ENCODE results near the gene D2HGDH.

DNA sequence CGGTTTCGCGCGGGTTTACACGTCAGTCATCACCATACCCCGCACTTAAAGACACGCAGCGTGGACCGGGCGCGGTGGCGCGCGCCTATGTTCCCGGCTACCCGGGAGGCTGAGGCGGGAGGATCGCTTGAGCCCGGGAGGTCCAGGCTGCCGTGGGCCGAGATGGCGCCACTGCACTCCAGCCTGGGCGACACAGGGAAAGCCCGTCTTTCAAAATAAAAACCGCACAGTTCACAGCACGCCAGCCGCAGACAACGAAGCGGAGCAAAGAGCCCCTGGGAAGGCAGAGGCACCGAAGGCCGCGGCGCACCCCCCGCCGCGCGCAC, 48.1 kb upstream of the D2HGDH start:
- TF ChIP-seq, protein P1, sequence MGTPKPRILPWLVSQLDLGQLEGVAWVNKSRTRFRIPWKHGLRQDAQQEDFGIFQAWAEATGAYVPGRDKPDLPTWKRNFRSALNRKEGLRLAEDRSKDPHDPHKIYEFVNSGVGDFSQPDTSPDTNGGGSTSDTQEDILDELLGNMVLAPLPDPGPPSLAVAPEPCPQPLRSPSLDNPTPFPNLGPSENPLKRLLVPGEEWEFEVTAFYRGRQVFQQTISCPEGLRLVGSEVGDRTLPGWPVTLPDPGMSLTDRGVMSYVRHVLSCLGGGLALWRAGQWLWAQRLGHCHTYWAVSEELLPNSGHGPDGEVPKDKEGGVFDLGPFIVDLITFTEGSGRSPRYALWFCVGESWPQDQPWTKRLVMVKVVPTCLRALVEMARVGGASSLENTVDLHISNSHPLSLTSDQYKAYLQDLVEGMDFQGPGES (IDR thresholded peaks at IDR 0.05), result no peak
- no peak for TF ChIP-seq BHLHE40 (IDR thresholded peaks at IDR 0.05; ENCODE audit: borderline replicate concordance in 1 of 2, low read depth in 2 of 2, low read length in 1 of 2)
- TF ChIP-seq RFX5 (IDR thresholded peaks at IDR 0.05; ENCODE audit: low read depth, low read length), result no peak
- TF ChIP-seq EGR1 (IDR thresholded peaks at IDR 0.05; ENCODE audit: borderline replicate concordance in 1 of 2, low read depth in 2 of 2, low read length in 2 of 2), result no peak
- TF ChIP-seq, protein P2, sequence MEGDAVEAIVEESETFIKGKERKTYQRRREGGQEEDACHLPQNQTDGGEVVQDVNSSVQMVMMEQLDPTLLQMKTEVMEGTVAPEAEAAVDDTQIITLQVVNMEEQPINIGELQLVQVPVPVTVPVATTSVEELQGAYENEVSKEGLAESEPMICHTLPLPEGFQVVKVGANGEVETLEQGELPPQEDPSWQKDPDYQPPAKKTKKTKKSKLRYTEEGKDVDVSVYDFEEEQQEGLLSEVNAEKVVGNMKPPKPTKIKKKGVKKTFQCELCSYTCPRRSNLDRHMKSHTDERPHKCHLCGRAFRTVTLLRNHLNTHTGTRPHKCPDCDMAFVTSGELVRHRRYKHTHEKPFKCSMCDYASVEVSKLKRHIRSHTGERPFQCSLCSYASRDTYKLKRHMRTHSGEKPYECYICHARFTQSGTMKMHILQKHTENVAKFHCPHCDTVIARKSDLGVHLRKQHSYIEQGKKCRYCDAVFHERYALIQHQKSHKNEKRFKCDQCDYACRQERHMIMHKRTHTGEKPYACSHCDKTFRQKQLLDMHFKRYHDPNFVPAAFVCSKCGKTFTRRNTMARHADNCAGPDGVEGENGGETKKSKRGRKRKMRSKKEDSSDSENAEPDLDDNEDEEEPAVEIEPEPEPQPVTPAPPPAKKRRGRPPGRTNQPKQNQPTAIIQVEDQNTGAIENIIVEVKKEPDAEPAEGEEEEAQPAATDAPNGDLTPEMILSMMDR (IDR thresholded peaks at IDR 0.05 in 2 of 3, conservative IDR thresholded peaks at IDR 0.05 in 1 of 3; ENCODE audit: control insufficient read depth in 2 of 3, extremely low read depth in 1 of 3, insufficient read depth in 1 of 3, low read depth in 3 of 3, low read length in 3 of 3), result no peak
- no peak for TF ChIP-seq SIN3A (IDR thresholded peaks at IDR 0.05; ENCODE audit: low read depth, low read length)
- TF ChIP-seq, protein P3, sequence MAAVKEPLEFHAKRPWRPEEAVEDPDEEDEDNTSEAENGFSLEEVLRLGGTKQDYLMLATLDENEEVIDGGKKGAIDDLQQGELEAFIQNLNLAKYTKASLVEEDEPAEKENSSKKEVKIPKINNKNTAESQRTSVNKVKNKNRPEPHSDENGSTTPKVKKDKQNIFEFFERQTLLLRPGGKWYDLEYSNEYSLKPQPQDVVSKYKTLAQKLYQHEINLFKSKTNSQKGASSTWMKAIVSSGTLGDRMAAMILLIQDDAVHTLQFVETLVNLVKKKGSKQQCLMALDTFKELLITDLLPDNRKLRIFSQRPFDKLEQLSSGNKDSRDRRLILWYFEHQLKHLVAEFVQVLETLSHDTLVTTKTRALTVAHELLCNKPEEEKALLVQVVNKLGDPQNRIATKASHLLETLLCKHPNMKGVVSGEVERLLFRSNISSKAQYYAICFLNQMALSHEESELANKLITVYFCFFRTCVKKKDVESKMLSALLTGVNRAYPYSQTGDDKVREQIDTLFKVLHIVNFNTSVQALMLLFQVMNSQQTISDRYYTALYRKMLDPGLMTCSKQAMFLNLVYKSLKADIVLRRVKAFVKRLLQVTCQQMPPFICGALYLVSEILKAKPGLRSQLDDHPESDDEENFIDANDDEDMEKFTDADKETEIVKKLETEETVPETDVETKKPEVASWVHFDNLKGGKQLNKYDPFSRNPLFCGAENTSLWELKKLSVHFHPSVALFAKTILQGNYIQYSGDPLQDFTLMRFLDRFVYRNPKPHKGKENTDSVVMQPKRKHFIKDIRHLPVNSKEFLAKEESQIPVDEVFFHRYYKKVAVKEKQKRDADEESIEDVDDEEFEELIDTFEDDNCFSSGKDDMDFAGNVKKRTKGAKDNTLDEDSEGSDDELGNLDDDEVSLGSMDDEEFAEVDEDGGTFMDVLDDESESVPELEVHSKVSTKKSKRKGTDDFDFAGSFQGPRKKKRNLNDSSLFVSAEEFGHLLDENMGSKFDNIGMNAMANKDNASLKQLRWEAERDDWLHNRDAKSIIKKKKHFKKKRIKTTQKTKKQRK (IDR thresholded peaks at IDR 0.05; ENCODE audit: low read depth, low read length), result no peak
- TF ChIP-seq, protein P4, sequence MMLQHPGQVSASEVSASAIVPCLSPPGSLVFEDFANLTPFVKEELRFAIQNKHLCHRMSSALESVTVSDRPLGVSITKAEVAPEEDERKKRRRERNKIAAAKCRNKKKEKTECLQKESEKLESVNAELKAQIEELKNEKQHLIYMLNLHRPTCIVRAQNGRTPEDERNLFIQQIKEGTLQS (IDR thresholded peaks at IDR 0.05; ENCODE audit: borderline replicate concordance, extremely low read depth, low read depth, low read length), result no peak
- TF ChIP-seq LARP7 (IDR thresholded peaks at IDR 0.05), result peak; percentile 34; the same call in 1 of the 2 replicates
